ENCODE data around the gene ABCC1.
"Not testable (repeated sequence)": the region's sequence is repeated elsewhere in the genome, so short reads cannot be mapped to it uniquely, and the experiment has no call there.

The ABCC1 gene

DNA sequence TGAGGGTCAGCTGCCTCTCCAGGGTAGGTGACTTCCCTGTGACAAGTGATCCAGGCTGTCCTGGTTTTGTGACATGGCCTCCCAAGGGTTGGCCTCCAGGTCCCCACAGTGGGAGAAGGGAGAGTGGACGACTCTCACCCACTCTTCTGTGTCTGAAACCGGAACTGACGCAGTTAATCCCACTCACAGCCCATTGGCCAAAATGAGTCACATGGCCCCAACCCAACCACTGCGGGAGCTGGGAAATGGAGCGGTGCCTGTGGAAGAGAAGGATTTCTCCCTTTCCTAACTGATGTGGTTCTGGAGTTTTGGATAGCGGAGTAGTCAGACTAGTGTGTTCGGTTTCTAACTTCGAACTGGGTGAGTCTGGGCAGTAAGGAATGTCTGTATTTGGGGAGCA lies 194.5 kb downstream of the ABCC1 start:
- DNase-seq: no peak

DNA sequence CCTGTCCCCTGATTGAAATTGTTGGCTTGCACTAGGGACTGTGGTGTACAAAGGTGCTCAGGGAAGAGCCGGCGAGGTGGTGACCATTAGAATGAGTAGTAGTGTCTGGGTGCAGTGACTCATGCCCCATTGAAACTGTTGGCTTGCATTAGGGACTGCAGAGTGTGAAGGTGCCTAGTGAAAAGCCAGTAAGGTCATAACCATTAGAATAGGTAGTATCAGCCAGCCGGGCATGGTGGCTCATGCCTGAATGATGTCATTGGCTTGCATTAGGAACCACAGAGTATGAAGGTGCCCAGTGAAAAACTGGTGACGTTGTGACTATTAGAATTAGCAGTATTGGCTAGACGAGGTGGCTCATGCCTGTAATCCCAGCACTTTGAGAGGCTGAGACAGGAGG lies 195.0 kb downstream of the ABCC1 start:
- no peak for DNase-seq

DNA sequence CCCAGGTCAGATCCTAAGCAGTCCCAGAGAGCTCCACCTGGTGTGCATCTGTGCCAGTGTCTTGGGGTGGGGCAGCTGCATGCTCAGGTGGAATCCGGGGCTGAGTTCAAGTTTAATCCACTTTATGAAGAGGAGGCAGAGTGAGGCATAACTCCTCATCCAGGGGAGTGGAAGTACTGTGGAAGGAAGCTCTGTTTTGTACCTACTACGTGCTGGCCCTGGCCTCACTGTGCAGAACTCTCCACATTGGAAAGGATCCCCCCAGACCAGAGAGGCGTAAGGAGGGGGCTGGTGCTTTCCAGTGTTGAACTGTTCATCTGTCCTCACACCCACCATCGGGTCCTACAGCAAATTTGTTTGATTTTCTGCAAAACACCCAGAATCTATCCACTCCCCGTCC lies 195.9 kb downstream of the ABCC1 start:
- DNase-seq: no peak

DNA sequence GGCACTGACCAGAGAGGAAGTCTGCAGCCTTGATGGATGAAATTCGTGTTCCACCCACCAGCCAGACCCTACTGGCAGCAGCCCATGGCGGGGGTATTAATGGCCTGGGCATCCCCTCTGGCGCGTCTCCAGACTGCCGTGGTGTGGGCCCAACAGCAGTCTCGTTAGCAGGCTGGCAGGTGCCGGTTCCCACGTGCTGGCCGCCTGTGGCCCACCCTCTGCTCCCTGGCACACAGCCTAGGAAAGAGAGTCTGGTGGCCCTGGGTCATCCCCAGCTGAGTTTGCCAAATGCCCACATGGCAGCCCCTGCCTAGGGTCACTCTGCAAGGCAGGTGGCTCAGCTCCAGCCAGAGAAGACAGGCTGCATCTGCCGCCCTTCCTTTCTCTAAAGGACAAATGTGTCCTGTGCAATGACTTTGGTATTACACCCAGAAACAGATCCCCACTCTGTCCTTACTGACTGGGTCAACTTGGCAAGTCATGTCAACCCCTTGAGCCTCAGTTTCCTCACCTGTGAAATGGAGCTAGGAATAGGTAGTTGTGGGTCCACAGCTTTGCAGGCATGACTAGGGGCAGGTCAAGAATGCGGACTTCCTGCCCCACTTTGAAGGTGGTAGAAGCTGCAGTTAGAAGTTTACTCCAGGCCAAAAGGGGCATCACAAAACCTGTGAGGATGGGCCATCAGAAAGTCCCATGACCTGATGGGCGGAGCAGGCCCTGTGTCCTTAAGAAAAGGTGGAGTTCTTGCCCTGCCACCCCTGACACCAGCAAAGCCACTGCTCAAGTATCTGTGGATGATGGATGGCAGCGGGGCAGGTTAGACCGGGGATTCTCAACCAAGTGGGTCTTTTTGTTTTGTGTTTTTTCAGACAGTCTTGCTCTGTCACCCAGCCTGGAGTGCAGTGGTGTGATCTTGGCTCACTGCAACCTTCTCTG lies 197.2 kb downstream of the ABCC1 start:
- no peak for DNase-seq

DNA sequence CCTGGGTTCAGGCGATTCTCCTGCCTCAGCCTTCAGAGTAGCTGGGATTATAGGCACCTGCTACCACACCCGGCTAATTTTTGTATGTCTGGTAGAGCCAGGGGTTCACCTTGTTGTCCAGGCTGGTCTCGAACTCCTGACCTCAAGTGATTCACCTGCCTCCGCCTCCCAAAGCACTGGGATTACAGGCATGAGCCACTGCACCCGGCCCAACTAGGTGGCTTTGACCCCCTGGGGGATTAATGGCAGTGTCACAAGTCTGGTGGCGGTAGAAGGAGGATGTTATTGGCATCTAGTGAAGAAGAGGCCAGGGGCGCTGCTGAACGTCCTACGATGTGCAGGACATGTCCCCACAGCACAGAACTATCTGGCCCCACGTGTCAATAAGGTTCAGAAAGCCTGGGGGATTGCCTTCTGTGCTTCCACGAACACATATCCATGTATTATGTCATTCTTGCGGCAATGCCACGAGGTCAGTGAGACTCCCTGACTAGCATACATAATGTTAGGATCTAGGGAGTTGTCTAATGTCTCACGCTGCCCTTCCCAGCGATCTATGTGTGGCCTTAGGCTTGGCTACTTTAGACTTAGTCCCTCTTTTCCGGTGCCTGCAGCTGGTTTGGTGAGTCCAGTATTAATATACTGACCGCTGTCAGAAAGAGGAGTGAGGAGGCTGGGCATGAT lies 198.0 kb downstream of the ABCC1 start:
- no peak for DNase-seq

DNA sequence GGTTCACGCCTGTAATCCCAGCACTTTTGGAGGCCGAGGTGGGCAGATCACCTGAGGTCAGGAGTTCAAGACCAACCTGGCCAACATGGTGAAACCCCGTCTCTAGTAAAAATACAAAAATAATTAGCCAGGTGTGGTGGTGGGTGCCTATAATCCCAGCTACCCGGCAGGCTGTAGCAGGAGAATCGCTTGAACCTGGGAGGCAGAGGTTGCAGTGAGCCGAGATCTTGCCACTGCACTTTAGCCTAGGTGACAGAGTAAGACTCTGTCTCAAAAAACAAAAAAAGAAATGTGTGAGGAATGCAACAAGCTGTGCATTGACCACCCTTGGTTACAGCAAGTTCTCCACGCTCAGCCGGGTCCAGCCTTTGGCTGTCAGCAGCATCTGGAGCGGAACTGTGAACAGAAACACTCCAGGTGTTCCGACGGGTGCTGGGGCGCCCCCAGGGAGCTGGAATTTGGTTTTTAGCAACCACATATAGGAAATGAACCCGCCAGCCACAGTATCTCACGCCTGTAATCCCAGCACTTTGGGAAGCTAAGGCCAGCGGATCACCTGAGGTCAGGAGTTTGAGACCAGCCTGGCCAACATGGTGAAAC lies 198.7 kb downstream of the ABCC1 start:
- DNase-seq: not testable (repeated sequence)

- DNase-seq: no peak
Measured at GRCh38 chr16:16148755-16149154, 199.3 kb downstream of the ABCC1 start.

DNA sequence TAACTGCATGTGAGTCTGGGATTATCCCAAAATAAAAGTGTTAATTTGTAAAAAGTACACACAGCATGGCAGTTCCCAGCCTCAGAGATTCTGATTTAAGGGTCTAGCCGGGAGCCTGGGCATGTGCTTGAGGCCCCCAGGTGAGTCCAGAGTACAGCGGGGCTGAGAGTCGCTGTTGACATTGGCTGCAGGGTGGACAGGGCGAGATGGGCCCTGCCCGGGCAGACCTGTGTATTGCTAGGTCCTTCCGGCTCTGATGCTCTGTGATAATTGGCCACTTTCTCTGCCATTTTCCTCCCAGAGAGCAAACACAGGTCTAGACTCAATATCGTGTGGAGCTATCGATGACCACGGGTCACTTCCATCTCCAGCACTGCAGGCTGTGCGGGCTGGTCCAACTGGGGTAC lies 200.3 kb downstream of the ABCC1 start:
- no peak for DNase-seq

- DNase-seq: no peak
Measured at GRCh38 chr16:16150117-16150877, 200.9 kb downstream of the ABCC1 start.

- DNase-seq: no peak
Measured at GRCh38 chr16:16150878-16151152, 201.4 kb downstream of the ABCC1 start.

DNA sequence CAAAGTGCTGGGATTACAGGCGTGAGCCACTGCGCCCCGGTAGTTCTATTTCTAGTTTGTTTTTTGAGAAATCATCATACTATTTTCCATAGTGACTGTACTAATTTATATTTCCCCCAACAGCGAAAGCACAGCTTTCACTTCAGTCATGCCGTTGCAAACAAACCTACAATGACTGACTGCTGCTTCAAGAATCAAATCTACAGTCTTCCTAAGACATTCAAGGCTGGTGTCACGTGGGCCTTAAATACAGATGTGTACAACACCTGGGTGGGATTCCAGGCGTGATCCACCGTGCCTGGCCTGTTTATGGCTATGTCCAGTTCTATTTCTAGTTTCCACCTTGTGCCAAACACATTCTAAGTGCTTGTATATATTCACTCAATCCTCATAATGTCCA lies 201.9 kb downstream of the ABCC1 start:
- no peak for DNase-seq

- DNase-seq: not testable (repeated sequence)
Measured at GRCh38 chr16:16153000-16153399, 203.6 kb downstream of the ABCC1 start.

GRCh38 chr16:16154281-16154951 lies 205.0 kb downstream of the ABCC1 start:
- DNase-seq: no peak

DNA sequence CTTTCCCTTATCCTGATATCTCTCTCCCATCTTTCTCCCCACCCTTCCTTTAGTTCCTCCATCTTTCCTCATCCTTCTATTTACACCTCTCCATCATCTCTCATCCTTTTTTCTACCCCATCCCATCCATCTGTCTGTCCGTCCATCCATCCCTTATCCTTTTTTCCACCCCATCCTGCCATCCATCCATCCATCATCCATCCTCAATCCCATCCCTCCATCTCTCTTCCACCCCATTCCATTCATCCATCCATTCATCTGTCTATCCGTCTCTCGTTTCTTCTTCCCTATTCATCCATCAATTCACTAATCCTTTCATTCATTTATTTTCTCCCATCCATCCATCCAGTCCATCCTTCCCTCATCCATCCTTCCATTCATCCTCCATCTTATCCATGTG lies 205.8 kb downstream of the ABCC1 start:
- no peak for DNase-seq

DNA sequence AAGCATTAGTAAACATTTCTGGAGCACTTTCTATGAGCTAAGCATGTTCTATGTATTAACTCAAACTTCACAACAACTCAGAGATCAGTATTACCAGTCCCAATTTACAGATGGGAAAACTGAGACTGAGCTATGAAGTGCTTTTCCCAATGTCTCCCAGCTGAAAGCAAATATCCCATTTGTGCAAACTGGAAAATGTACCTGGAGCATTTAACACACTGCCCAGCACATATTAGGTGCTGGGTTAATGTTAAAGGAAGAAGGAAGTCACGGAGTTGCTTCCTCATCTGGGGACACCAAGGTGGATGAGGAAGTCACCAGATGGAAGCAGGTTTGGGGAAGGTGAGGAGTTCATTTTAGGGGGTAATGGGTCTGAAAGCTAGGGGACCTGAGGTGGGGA lies 207.8 kb downstream of the ABCC1 start:
- DNase-seq: no peak

DNA sequence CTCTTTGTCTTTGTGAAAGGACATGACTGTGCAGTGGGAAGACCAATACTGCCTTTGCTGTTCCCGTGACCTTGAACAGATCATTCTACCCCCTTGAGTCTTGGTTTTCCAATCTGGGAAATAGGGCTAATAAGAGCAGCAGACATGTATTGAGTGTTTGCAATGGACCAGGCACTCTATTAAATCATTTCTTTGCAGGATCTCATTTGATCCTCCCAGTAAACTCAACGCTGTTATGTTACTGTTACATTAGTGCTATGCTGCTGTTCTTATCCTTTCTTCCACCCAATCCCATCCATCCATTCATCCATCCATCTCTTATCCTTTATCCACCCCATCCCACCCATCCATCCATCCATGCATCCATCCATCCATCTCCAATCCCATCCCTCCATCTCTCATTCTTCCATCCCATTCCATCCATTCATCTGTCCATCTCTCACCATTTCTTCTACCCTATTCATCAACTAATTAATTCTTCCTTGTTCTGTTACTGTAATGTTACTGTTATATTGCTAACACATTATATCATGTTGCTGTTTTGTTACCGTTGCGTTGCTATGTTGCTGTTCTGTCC lies 208.8 kb downstream of the ABCC1 start:
- no peak for DNase-seq

GRCh38 chr16:16158741-16159374 lies 209.4 kb downstream of the ABCC1 start:
- DNase-seq: no peak

- DNase-seq: no peak
Measured at GRCh38 chr16:16159662-16160061, 210.2 kb downstream of the ABCC1 start.

DNA sequence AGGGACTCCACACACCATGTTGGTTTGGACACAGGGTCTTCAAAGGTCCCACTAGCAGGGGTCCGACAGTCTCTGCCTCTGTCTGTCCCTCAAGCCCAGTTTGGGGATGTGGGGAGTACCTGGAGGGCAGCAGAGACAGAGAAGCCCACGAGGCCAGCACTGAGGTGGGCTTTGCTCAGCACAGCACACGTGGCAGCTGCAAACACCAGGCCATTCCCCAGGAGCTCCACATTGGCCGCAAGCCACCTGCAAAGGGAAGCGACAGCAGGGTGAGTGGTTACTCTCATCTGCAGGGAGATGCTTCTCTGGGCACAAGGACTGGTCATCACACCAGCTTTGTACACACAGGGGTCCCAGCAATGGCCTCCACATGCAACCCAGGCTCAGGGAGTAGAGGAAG lies 211.9 kb downstream of the ABCC1 start:
- DNase-seq: no peak

- not testable (repeated sequence) for DNase-seq
Measured at GRCh38 chr16:16161840-16162239, 212.4 kb downstream of the ABCC1 start.

- no peak for DNase-seq
Measured at GRCh38 chr16:16162591-16162990, 213.2 kb downstream of the ABCC1 start.

DNA sequence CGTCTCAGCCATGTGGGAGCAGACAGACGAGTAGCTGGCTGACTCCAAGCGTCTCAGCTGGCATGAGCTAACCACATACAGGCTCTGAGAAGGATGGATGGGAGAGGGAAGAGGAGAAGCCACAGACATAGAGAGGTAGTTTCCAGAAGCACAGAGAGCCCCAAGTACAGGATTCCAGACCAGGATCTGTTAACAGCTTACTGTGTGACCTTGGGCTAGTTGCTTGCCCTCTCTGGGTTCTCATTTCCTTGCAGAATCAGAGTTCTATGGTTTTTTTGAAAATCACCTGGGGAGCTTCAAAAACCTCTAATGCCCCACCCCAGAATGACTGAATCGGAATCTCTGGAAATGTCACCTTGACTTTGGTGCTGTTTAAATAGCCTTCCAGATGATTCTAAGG lies 213.7 kb downstream of the ABCC1 start:
- DNase-seq: no peak

Measured in NCI-H2171 (cell line).